Measurements from ENCODE around the gene CXCL1.
A peak's percentile ranks its signal among the peaks of the same experiment; 100 is the strongest.
"Not testable (repeated sequence)": the region's sequence is repeated elsewhere in the genome, so short reads cannot be mapped to it uniquely, and the experiment has no call there.

Gene CXCL1

GRCh38 chr4:73897380-73898136, 28.4 kb downstream of the CXCL1 start:
- peak; percentile 81 for DNase-seq (ENCODE audit: low read depth)
- no peak overlapping the region for H3K4me3 ChIP-seq (ENCODE audit: low read depth, low read length)
- TF ChIP-seq CTCF (conservative IDR thresholded peaks at IDR 0.05; ENCODE audit: low read depth, low read length): no peak

GRCh38 chr4:73899338-73899737, 30.1 kb downstream of the CXCL1 start:
- not testable (repeated sequence) for H3K4me3 ChIP-seq (ENCODE audit: low read depth, low read length); DNase-seq (ENCODE audit: low read depth)

- no peak for TF ChIP-seq CTCF (conservative IDR thresholded peaks at IDR 0.05; ENCODE audit: low read depth, low read length)
- no peak for DNase-seq (ENCODE audit: low read depth)
- H3K4me3 ChIP-seq (ENCODE audit: low read depth, low read length): no peak overlapping the region
Observed at GRCh38 chr4:73901031-73901430, 31.8 kb downstream of the CXCL1 start.

- peak; percentile 39 for DNase-seq (ENCODE audit: low read depth)
- no peak for TF ChIP-seq CTCF (conservative IDR thresholded peaks at IDR 0.05; ENCODE audit: low read depth, low read length)
- no peak overlapping the region for H3K4me3 ChIP-seq (ENCODE audit: low read depth, low read length)
Observed at GRCh38 chr4:73902038-73902637, 32.9 kb downstream of the CXCL1 start.

- no peak overlapping the region for H3K4me3 ChIP-seq (ENCODE audit: low read depth, low read length)
- no peak for TF ChIP-seq CTCF (conservative IDR thresholded peaks at IDR 0.05; ENCODE audit: low read depth, low read length)
- no peak for DNase-seq (ENCODE audit: low read depth)
Observed at GRCh38 chr4:73902817-73903547, 33.8 kb downstream of the CXCL1 start.

GRCh38 chr4:73904491-73904890, 35.3 kb downstream of the CXCL1 start:
- H3K4me3 ChIP-seq (ENCODE audit: low read depth, low read length): no peak overlapping the region
- peak; percentile 88 for DNase-seq (ENCODE audit: low read depth)
- TF ChIP-seq CTCF (conservative IDR thresholded peaks at IDR 0.05; ENCODE audit: low read depth, low read length): no peak

GRCh38 chr4:73908965-73909364, 39.8 kb downstream of the CXCL1 start:
- no peak for TF ChIP-seq CTCF (conservative IDR thresholded peaks at IDR 0.05; ENCODE audit: low read depth, low read length)
- DNase-seq (ENCODE audit: low read depth): no peak
- H3K4me3 ChIP-seq (ENCODE audit: low read depth, low read length): no peak overlapping the region
